Natural killer cell (primary cell): ENCODE data around the gene UGGT1. TPM values are rescaled to one million over a fixed set of nuclear protein-coding genes. Genes with fewer than 3 reads are reported as not detected.

Experiments used
- ATAC-seq, 3 donors: fragments of 150-1000 bp in 2 of 3; fragments of 200-7000 bp in 1 of 3; cut with Tn5 transposase; 1 replicate in 1 of 3; 2 replicates in 2 of 3; pipeline ENCODE4 v1.10.0; 2021; ENCODE audit warnings: mild to moderate bottlenecking in 2 of 3, moderate library complexity in 2 of 3
- DNase-seq, 2 donors: peaks; one replicate each; pipeline versions ENCODE4 v3.0.0 to v3.0.0-alpha.2; 2013 to 2021; ENCODE audit warnings: mixed read lengths in 1 of 2
- H3K27ac ChIP-seq: one replicate; pipeline ENCODE4 v1.5.1; 2013; ENCODE audit warnings: mild to moderate bottlenecking, low read length
- H3K27me3 ChIP-seq: one replicate; pipeline ENCODE4 v1.6.1; 2013; ENCODE audit warnings: low read length; ENCODE audit not compliant: control insufficient read depth, insufficient read depth
- H3K36me3 ChIP-seq: one replicate; pipeline ENCODE4 v1.6.1; 2013; ENCODE audit warnings: low read length; ENCODE audit not compliant: control insufficient read depth, insufficient read depth
- H3K4me1 ChIP-seq: one replicate; pipeline ENCODE4 v1.6.1; 2013; ENCODE audit warnings: low read length; ENCODE audit not compliant: control insufficient read depth, insufficient read depth
- H3K4me3 ChIP-seq: one replicate; pipeline ENCODE4 v1.5.1; 2013; ENCODE audit warnings: low read length
- H3K9me3 ChIP-seq: one replicate; pipeline ENCODE4 v1.6.1; 2013; ENCODE audit warnings: low read length; ENCODE audit not compliant: control insufficient read depth, insufficient read depth
- H3K27ac Mint-ChIP-seq, 2 donors: one replicate each; pipeline ENCODE4 v1.8.0; 2022; ENCODE audit warnings: mild to moderate bottlenecking in 2 of 2, mixed read lengths in 2 of 2, moderate library complexity in 1 of 2
- H3K27me3 Mint-ChIP-seq, 2 donors: one replicate each; pipeline ENCODE4 v1.8.0; 2022; ENCODE audit warnings: low read depth in 2 of 2, mixed read lengths in 2 of 2
- H3K36me3 Mint-ChIP-seq: one replicate; pipeline ENCODE4 v1.8.0; 2022; ENCODE audit warnings: mixed read lengths
- H3K4me1 Mint-ChIP-seq, 2 donors: one replicate each; pipeline ENCODE4 v1.8.0; 2022; ENCODE audit warnings: mixed read lengths in 2 of 2
- H3K4me3 Mint-ChIP-seq: one replicate; pipeline ENCODE4 v1.8.0; 2022; ENCODE audit warnings: mild to moderate bottlenecking, moderate library complexity, mixed read lengths
- H3K9me3 Mint-ChIP-seq, 2 donors: one replicate each; pipeline ENCODE4 v1.8.0; 2022; ENCODE audit warnings: mixed read lengths in 2 of 2
- WGBS: methylation state at CpG from one replicate; pipeline ENCODE4 v1.1.7; 2013; ENCODE audit warnings: missing lambda C conversion rate; ENCODE audit not compliant: insufficient coverage; 5-methylcytosine and 5-hydroxymethylcytosine counted together
- intact Hi-C: fragments of 100-400 bp; cut with micrococcal nuclease; formaldehyde crosslinking; loops from one replicate; pipeline ENCODE4 v1.14.2; 2022
- total RNA-seq, 4 donors: library from RNA; stranded (reverse); fragments of 120-200 nt in 1 of 4; gene quantifications; one replicate each; pipeline versions ENCODE4 v1.2.3 to v1.2.4, GENCODE V29; 2013 to 2022
- TF ChIP-seq, protein P1 (sequence below): fragments of 200-600 bp; IDR thresholded peaks from one replicate; pipeline ENCODE4 v1.8.0; 2022; ENCODE audit warnings: antibody characterized with exemption

UGGT1 gene
- total RNA-seq, 3 donors from 2014 or later (not counting 1 experiment from before 2014, with no cell fraction given): 48.2 to 70.3 (median 60.7) TPM

DNA sequence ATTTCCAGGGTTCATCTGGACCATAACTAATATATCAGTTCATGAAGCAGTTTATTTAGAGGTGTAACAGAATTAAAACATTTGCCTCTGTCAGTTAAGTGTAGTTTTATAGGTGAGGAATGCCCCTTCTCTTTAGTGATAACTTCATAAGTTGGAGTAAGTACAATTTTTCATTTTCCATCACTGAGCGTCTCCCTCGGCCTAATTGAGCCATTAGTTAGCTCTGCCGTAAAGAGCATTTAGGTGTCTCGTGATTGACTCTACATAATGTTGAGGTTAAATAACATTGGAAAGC is 88.4 kb downstream of the UGGT1 start:
- intact Hi-C loops: loop anchor here (10.0 kb wide), 1 partner anchor 575 kb away; no protein-coding TSS in a partner anchor
- Mint-ChIP-seq H3K4me3 (no peak overlapping the region), H3K9me3 (no peaks in the 10 kb centered on the region), H3K27ac (peak overlapping the region in 1 of 2 donors; percentile 11), H3K36me3 (peaks cover 32% of the 10 kb centered on the region), H3K4me1 (peaks cover 0 to 6% of the 10 kb centered on the region in 2 donors), H3K27me3 (no peaks in the 10 kb centered on the region)
- Histone ChIP-seq H3K27ac (no peak overlapping the region), H3K4me3 (no peak overlapping the region), H3K4me1 (no peaks in the 10 kb centered on the region), H3K27me3 (no peaks in the 10 kb centered on the region), H3K9me3 (no peaks in the 10 kb centered on the region), H3K36me3 (peaks cover 82% of the 10 kb centered on the region)
- TF ChIP-seq, protein P1, sequence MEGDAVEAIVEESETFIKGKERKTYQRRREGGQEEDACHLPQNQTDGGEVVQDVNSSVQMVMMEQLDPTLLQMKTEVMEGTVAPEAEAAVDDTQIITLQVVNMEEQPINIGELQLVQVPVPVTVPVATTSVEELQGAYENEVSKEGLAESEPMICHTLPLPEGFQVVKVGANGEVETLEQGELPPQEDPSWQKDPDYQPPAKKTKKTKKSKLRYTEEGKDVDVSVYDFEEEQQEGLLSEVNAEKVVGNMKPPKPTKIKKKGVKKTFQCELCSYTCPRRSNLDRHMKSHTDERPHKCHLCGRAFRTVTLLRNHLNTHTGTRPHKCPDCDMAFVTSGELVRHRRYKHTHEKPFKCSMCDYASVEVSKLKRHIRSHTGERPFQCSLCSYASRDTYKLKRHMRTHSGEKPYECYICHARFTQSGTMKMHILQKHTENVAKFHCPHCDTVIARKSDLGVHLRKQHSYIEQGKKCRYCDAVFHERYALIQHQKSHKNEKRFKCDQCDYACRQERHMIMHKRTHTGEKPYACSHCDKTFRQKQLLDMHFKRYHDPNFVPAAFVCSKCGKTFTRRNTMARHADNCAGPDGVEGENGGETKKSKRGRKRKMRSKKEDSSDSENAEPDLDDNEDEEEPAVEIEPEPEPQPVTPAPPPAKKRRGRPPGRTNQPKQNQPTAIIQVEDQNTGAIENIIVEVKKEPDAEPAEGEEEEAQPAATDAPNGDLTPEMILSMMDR: peak; percentile 23
- ATAC-seq (no peak), DNase-seq (no peak)
- WGBS: 100% methylated on average over 4 of the region's 4 CpGs

DNA sequence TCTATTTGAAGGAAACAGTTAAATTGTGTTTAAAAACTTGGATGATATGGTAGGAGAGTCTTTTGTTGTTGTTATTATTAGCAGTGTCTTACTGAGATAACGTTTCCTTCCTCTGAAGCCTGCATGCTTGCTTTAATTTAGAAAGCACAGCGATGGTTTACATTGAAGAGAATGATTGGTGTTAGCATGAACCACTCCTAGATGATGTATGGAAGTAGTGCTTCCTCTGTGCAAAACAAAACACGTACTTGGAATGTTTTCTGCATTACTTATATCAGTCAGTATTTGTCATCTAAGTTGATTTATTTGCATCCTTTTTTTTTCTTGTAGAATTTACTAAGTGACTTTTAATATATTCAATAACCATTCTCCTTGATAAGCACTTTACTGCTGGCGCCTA is 89.0 kb downstream of the UGGT1 start:
- Histone ChIP-seq H3K4me3 (no peak overlapping the region), H3K4me1 (no peaks in the 10 kb centered on the region), H3K27ac (no peak overlapping the region), H3K9me3 (no peaks in the 10 kb centered on the region), H3K27me3 (no peaks in the 10 kb centered on the region), H3K36me3 (peaks cover 80% of the 10 kb centered on the region)
- Mint-ChIP-seq H3K27me3 (no peaks in the 10 kb centered on the region), H3K4me3 (no peak overlapping the region), H3K36me3 (peaks cover 32% of the 10 kb centered on the region), H3K27ac (no peak overlapping the region), H3K9me3 (no peaks in the 10 kb centered on the region), H3K4me1 (peaks cover 0 to 6% of the 10 kb centered on the region in 2 donors)
- no peak for ATAC-seq
- no peak for DNase-seq
- intact Hi-C loops: no loop called here
- TF ChIP-seq, protein P1: no peak
- 97% methylated on average over 3 of the region's 4 CpGs for WGBS

DNA sequence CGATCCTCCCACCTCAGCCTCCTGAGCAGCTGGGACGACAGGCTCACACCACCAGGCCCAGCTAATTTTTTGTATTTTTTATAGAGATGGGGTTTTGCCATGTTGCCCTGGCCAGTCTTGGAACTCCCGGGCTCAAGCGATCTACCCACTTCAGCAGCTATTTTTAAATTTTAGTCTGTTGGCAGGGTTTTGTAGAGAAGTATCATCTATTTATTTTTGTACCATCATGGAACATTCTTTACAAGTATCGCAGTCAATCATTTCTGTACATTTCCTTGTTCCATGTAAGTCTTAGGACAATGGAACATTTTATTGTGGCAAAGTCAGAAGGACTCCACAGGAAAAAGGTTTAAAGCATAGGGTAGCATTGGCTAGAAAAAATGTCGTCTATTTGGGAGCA is 94.6 kb downstream of the UGGT1 start:
- Histone ChIP-seq H3K27me3 (no peaks in the 10 kb centered on the region), H3K9me3 (no peaks in the 10 kb centered on the region), H3K4me3 (no peak overlapping the region), H3K27ac (no peak overlapping the region), H3K36me3 (peaks cover 75% of the 10 kb centered on the region), H3K4me1 (no peaks in the 10 kb centered on the region)
- no peak for DNase-seq
- TF ChIP-seq, protein P1: no peak
- no peak for ATAC-seq
- intact Hi-C loops: no loop called here
- Mint-ChIP-seq H3K36me3 (peaks cover 9% of the 10 kb centered on the region), H3K4me1 (peaks cover 0 to 6% of the 10 kb centered on the region in 2 donors), H3K9me3 (no peaks in the 10 kb centered on the region), H3K27ac (no peak overlapping the region), H3K4me3 (no peak overlapping the region), H3K27me3 (no peaks in the 10 kb centered on the region)
- WGBS: 100% methylated on average over 3 of the region's 6 CpGs

DNA sequence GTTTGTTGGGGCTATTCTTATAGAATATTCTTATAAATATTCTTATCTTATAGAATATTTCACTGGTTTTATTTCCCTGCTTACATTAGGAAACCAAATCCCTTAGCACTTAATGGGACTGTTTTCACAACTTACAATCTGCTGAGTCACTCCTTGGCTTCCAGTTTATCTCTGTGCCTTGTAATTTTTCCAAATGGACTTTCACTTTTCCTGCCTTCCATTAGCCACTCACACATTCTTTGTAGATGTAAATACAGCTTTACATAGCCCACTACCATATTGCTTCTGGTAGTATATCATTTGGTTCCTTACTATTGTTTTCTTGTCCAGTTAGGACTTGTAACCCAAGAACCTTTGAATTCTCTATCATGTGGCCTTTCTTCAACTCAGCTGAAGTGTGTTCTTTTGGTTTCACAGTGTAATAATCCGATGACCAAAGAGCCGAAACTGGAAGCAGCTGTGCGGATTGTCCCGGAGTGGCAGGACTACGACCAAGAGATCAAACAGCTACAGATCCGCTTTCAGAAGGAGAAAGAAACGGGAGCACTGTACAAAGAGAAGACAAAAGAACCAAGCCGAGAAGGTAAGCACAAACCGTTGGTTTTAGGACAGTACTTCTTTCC is 96.1 kb downstream of the UGGT1 start:
- H3K27me3 Mint-ChIP-seq: no peaks in the 10 kb centered on the region
- Histone ChIP-seq H3K27ac (no peak overlapping the region), H3K9me3 (no peaks in the 10 kb centered on the region), H3K27me3 (no peaks in the 10 kb centered on the region), H3K36me3 (peaks cover 71% of the 10 kb centered on the region), H3K4me1 (no peaks in the 10 kb centered on the region), H3K4me3 (no peak overlapping the region)
- H3K36me3 Mint-ChIP-seq: peaks cover 9% of the 10 kb centered on the region
- H3K9me3 Mint-ChIP-seq: no peaks in the 10 kb centered on the region
- WGBS: 97% methylated on average over 8 of the region's 9 CpGs
- no peak overlapping the region for H3K4me3 Mint-ChIP-seq
- peaks cover 0 to 9% of the 10 kb centered on the region in 2 donors for H3K4me1 Mint-ChIP-seq
- H3K27ac Mint-ChIP-seq: no peak overlapping the region
- ATAC-seq (no peak), DNase-seq (no peak)
- intact Hi-C loops: no loop called here
- TF ChIP-seq, protein P1: no peak
